ENCODE results near the gene USP3. TPM values are rescaled to one million over a fixed set of nuclear protein-coding genes. Genes with fewer than 3 reads are reported as not detected.

The USP3 gene
- total and polyA plus RNA-seq, 10 of the 15 experiments (the other 5 are each of a cell fraction or from before 2014, with no cell fraction given), result 23.8 to 64.5 (median 50.3) TPM

DNA sequence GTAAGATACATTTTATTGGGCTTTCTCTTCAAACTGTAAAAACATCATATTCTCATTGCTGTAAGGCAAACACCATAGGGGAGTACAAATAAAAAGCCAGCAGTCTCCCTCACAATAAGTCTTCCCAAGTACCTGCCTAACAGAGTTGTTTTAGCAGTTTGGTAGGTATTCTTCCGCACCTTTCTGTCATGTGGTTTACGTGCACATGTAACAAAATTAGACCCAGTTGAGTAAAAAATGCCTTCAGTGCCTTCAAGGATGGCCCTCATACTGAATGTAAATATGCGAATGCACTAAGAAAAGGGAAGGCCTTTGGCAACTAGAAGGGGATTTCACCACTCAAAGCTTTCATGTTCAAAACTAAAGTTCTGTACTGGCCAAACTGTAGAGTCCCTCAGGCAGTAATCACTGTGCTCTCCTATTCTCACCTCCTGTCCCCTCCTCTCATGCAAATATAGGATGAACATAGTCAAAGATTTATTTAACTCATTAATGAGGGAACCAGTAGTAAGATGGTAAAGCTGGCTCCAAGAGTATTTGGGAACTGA is 26.4 kb downstream of the USP3 start (continued):
- no peak for TF ChIP-seq FOXM1 (IDR thresholded peaks at IDR 0.05; ENCODE audit: low read depth, low read length)
- TF ChIP-seq JUNB (IDR thresholded peaks at IDR 0.05), result peak; percentile 45
- peak; percentile 64 for TF ChIP-seq RUNX3 (IDR thresholded peaks at IDR 0.05; ENCODE audit: low read length)
- 0 out of 2 replicates have a peak, but pooled peaks have one; percentile 19 for TF ChIP-seq TCF7 (IDR thresholded peaks at IDR 0.05; ENCODE audit: borderline replicate concordance)
- TF ChIP-seq EP300 (IDR thresholded peaks at IDR 0.05; ENCODE audit: borderline replicate concordance in 1 of 2, control insufficient read depth in 1 of 2, low read depth in 2 of 2, low read length in 2 of 2), result 0 out of 4 replicates have a peak, but pooled peaks of 1 of the 2 experiments have one; percentile 15

DNA sequence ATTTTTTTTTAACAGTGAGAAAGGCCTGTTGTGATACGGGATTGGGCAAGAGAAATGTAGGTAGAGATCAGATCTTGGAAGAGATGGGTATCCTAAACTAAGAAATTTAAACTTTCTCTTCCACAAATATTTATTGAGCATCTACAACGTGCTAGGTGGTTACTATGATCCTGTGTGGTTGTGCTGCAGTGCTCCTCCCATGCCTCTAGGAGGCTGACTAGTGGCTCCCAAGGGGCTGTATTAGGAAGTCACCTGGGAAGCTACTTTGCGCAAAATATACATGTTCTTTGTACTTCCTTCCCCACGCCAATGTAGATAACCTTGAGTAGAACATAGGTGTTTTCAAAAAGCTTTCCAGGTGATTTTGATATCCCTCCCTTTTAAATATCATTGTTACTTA is 27.2 kb downstream of the USP3 start:
- ChIA-PET RAD21 (ENCODE audit: unreplicated experiment) (interaction anchor here (0.8 to 7.2 kb wide), 15 partner anchors 8 to 68 kb away, joined by 3 to 75 read pairs (median 4); partner anchors contain the start of gene USP3), SMC1A (ENCODE audit: uncharacterized antibody, unreplicated experiment) (interaction anchor here (0.5 to 11.6 kb wide), 16 partner anchors 11 to 843 kb away, joined by 3 to 133 read pairs (median 8); partner anchors contain the start of gene USP3), CTCF (interaction anchor here (1.0 to 8.4 kb wide), 14 partner anchors 10 to 536 kb away, joined by 3 to 52 read pairs (median 6); partner anchors contain the start of gene FBXL22), POLR2A (interaction anchor here (0.8 to 6.6 kb wide), 6 partner anchors 13 to 61 kb away, joined by 3 to 47 read pairs (median 3); partner anchors contain the start of gene USP3)
- no peak overlapping the region for H2AFZ ChIP-seq (ENCODE audit: control insufficient read depth, low read depth, low read length)
- no peak overlapping the region for H3K9ac ChIP-seq (ENCODE audit: control insufficient read depth, insufficient read depth, low read length)
- H3K9me3 ChIP-seq (replicated peaks; ENCODE audit: control insufficient read depth, insufficient read depth, low read length), result no peaks in the 10 kb centered on the region
- ATAC-seq (peak; percentile 10; the same call in 1 of the 3 replicates), FAIRE-seq (no peak), DNase-seq (ENCODE audit: low read depth, low spot score) (no peak)
- WGBS (ENCODE audit: insufficient coverage, insufficient replicate concordance, low lambda C conversion rate, missing lambda C conversion rate), result 37% methylated on average over 4 of the region's 4 CpGs
- peaks cover 0 to 4% of the 10 kb centered on the region in 2 experiments; a peak in 2 of 4 replicates for H3K36me3 ChIP-seq (ENCODE audit: control insufficient read depth in 2 of 2, insufficient read depth in 2 of 2, low read length in 1 of 2)
- peaks cover 95% of the 10 kb centered on the region for H3K79me2 ChIP-seq (ENCODE audit: control insufficient read depth, insufficient read depth, low read length)
- peaks cover 51% of the 10 kb centered on the region for H3K4me1 ChIP-seq (ENCODE audit: control insufficient read depth, insufficient read depth, low read length)
- no peaks in the 10 kb centered on the region for H3K27me3 ChIP-seq (replicated peaks in 1 of 2; ENCODE audit: control insufficient read depth in 2 of 2, insufficient read depth in 2 of 2, low read length in 1 of 2)
- in situ Hi-C loops (cut with MboI) (no loop called here), intact Hi-C loops (cut with micrococcal nuclease; ENCODE audit: unreplicated experiment) (no loop called here)
- H4K20me1 ChIP-seq (ENCODE audit: control insufficient read depth, insufficient read depth), result no peaks in the 10 kb centered on the region
- no TSS peak for BruUV-seq (replicated peaks)
- H3K4me2 ChIP-seq (ENCODE audit: control insufficient read depth, insufficient read depth), result peak overlapping the region; percentile 7; the same call in 1 of the 2 replicates
- no peak overlapping the region for H3K27ac ChIP-seq (ENCODE audit: control insufficient read depth, insufficient read depth)
- H3K4me3 ChIP-seq, result no peak overlapping the region
- no peak for TF ChIP-seq JUND (IDR thresholded peaks at IDR 0.05; ENCODE audit: low read depth, low read length)
- TF ChIP-seq ZNF622 (IDR thresholded peaks at IDR 0.05), result no peak
- TF ChIP-seq, protein P1, sequence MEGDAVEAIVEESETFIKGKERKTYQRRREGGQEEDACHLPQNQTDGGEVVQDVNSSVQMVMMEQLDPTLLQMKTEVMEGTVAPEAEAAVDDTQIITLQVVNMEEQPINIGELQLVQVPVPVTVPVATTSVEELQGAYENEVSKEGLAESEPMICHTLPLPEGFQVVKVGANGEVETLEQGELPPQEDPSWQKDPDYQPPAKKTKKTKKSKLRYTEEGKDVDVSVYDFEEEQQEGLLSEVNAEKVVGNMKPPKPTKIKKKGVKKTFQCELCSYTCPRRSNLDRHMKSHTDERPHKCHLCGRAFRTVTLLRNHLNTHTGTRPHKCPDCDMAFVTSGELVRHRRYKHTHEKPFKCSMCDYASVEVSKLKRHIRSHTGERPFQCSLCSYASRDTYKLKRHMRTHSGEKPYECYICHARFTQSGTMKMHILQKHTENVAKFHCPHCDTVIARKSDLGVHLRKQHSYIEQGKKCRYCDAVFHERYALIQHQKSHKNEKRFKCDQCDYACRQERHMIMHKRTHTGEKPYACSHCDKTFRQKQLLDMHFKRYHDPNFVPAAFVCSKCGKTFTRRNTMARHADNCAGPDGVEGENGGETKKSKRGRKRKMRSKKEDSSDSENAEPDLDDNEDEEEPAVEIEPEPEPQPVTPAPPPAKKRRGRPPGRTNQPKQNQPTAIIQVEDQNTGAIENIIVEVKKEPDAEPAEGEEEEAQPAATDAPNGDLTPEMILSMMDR (IDR thresholded peaks at IDR 0.05 in 2 of 3, conservative IDR thresholded peaks at IDR 0.05 in 1 of 3; ENCODE audit: control insufficient read depth in 2 of 3, extremely low read depth in 1 of 3, insufficient read depth in 1 of 3, low read depth in 3 of 3, low read length in 3 of 3), result peak in 2 of 3 experiments; percentile 21 to 39; a peak in 2 of 6 replicates
- no peak for TF ChIP-seq CBX3 (IDR thresholded peaks at IDR 0.05; ENCODE audit: borderline replicate concordance, low read depth)
- TF ChIP-seq MEF2B (IDR thresholded peaks at IDR 0.05; ENCODE audit: partially characterized antibody, poor library complexity, severe bottlenecking), result peak; percentile 39
- TF ChIP-seq SREBF1 (IDR thresholded peaks at IDR 0.05; ENCODE audit: low read length), result no peak
- TF ChIP-seq SIN3A (IDR thresholded peaks at IDR 0.05; ENCODE audit: low read depth, low read length), result no peak
- TF ChIP-seq USF1 (IDR thresholded peaks at IDR 0.05; ENCODE audit: borderline replicate concordance, extremely low read length, insufficient read depth, low read depth, low read length), result no peak
- TF ChIP-seq, protein P2, sequence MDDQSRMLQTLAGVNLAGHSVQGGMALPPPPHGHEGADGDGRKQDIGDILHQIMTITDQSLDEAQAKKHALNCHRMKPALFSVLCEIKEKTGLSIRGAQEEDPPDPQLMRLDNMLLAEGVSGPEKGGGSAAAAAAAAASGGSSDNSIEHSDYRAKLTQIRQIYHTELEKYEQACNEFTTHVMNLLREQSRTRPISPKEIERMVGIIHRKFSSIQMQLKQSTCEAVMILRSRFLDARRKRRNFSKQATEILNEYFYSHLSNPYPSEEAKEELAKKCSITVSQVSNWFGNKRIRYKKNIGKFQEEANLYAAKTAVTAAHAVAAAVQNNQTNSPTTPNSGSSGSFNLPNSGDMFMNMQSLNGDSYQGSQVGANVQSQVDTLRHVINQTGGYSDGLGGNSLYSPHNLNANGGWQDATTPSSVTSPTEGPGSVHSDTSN (IDR thresholded peaks at IDR 0.05; ENCODE audit: insufficient replicate concordance, low read depth, low read length), result no peak
- TF ChIP-seq, protein P3, sequence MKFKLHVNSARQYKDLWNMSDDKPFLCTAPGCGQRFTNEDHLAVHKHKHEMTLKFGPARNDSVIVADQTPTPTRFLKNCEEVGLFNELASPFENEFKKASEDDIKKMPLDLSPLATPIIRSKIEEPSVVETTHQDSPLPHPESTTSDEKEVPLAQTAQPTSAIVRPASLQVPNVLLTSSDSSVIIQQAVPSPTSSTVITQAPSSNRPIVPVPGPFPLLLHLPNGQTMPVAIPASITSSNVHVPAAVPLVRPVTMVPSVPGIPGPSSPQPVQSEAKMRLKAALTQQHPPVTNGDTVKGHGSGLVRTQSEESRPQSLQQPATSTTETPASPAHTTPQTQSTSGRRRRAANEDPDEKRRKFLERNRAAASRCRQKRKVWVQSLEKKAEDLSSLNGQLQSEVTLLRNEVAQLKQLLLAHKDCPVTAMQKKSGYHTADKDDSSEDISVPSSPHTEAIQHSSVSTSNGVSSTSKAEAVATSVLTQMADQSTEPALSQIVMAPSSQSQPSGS (IDR thresholded peaks at IDR 0.05; ENCODE audit: low read length), result no peak
- no peak for TF ChIP-seq MYB (IDR thresholded peaks at IDR 0.05; ENCODE audit: borderline replicate concordance, low read depth, low read length)
